HG03575 (cell line): ENCODE measurements around the gene SPEF1.
"Not testable (repeated sequence)": the region's sequence is repeated elsewhere in the genome, so short reads cannot be mapped to it uniquely, and the experiment has no call there.

ENCODE experiments used
- ATAC-seq: cut with Tn5 transposase; IDR thresholded peaks from one replicate; pipeline ENCODE4 v1.9.1; 2021; ENCODE audit not compliant: unreplicated experiment, insufficient number of reproducible peaks, low FRiP score; ENCODE audit errors: extremely low read depth

The SPEF1 gene

GRCh38 chr20:3794701-3795420 lies 13.6 kb upstream of the SPEF1 start:
- no peak for ATAC-seq

DNA sequence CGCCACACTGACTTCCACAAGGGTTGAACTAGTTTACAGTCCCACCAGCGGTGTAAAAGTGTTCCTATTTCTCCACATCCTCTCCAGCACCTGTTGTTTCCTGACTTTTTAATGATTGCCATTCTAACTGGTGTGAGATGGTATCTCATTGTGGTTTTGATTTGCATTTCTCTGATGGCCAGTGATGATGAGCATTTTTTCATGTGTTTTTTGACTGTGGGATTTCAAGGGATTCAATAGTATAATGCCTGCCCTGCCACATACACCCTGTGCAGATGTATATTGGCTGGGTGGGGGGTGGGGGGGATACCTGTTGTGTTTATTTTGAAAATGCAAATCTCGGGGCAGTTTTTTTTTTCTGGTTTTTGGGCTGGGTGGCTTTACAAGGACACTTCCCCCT lies 12.9 kb upstream of the SPEF1 start:
- not testable (repeated sequence) for ATAC-seq

DNA sequence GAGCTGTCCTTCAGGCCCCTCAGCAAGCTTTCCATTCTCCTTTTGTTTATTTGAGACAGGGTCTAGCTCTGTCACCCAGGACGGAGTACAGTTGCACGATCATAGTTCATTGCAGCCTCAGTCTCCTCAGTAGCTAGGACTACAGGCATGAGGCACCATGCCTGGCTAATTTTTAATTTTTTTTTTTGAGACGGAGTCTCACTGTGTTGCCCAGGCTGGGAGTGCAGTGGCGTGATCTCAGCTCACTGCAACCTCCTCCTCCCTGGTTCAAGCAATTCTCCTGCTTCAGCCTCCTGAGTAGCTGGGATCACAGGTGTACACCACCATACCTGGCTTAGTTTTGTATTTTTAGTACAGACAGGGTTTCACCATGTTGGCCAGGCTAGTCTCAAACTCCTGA lies 8.0 kb upstream of the SPEF1 start:
- not testable (repeated sequence) for ATAC-seq

DNA sequence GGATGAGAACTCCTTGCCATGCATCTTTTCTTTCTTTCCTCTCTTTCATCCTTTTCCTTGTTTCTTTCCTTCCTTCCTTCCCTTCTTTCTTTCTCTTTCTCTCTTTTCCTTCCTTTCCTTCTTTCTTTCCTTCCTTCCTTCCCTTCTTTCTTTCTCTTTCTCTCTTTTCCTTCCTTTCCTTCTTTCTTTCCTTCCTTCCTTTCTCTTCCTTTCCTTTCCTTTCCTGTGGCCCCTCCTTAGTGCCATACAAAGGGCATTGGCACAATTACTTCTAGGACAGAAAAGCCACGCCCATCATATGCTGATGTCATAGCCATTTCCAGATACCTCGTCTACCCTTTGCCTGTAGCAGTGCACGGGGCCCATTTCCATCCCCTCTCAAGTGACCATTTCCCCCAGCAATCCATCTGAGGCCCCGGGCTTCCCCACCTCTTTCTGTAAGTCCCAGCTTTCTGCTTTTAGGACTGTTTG lies 7.5 kb upstream of the SPEF1 start:
- no peak for ATAC-seq

- ATAC-seq: no peak
These were observed 6.2 kb upstream of the SPEF1 start for GRCh38 chr20:3787324-3788014.

- ATAC-seq: no peak
These were observed 5.5 kb upstream of the SPEF1 start, which contains the start of gene CENPB for GRCh38 chr20:3786665-3787323. Gene CENPB (minus strand): TSS chr20:3786740. CDS start chr20:3786483, 257 bp downstream.

GRCh38 chr20:3786126-3786484 lies 4.9 kb upstream of the SPEF1 start:
- no peak for ATAC-seq

DNA sequence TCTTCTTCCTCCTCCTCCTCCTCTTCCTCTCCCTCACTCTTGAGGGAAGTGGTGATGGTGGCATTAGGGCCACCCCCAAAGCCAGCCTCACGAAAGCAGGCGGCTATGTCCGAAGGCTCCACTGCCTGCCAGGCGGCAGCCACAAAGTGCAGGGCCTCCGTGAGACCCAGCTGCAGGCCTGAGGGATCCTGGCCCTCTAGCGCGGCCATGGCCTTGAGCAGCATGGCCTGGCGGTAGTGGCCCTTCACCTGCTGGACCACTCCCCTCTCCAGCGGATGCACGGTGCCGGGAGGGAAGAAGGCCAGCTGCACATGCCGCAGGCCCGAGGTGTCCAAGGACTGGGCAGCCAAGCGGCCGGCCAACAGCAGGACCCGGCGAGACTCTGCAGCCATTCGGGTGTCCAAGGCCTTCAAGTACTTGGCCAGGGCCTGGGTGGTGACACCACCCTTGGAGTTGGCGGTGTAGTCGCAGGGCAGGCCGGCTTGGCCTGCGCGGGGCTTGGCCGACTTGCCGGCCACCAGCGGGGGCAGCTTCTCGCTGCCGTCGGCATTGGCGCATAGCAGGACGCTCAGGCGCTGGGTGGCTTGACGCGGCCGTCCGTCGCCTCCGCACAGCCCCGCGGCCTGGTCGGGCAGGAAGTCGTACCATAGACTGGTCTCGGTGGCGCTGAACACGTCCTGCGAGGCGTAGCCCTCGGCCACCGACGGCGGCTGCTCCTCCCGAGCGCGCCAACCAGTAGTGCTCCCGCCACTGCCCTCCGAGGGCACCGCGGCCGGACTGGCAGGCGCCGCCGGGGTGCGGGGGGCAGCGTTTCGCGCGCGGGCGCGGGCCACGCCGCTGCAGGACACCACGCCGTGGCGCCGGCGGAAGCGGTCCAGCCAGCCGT lies 4.2 kb upstream of the SPEF1 start:
- ATAC-seq: no peak

- ATAC-seq: no peak
These were observed 3.6 kb upstream of the SPEF1 start for GRCh38 chr20:3784863-3785239.

GRCh38 chr20:3784216-3784853 lies 3.1 kb upstream of the SPEF1 start:
- no peak for ATAC-seq

DNA sequence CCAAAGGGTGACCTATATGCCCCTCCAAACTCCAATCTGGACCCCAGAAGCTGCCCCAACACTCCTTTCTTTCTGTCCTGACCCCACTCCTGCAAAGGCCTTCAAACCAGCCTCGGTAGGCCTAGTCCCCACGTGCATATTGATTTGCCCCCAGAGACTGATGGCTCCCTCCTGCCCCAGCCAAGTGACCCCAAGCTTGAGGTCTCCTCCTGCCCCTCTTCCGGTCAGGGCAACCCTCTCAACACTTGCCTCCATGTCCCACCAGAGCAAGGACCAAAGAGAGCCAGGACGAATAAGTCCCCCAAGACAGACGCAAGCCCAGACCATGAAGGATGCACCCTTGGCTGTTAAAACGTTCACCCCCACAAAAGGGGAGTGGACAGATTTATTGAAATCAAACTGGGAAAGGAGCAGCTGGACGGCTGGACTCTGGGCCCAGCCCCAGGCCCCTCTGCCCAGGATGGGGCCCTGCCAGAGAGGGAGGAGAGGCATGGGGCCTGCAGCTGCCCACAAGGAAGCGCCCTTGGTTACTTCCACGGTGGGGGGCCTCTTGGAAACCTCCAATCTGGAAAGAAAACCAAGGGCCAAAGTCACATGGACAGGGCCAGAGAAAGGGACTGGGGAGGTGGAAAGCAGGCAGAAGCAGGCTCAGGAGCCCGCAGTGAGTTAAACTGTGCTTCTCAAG lies 2.4 kb upstream of the SPEF1 start:
- no peak for ATAC-seq

DNA sequence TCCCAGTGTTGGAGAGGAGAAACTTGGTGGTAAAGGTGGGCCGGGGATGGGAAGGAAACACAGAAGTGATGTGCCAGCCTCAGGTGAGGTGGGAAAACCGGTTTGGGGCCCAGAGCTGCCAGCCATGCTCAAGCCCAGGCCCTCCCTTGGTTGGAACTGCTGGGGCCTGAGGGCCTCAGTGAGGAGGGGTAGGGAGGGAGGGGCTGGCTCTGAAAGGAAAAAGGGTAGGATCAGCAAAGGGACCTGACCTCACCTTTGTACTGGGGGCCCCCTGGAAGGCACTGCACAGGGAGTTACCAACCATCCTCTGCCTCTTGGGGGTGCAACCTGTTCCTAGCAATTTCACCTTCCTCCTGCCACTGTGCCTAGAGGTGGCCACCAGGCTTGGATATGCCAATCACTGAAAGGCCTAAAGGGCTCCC lies 1.8 kb upstream of the SPEF1 start:
- no peak for ATAC-seq

- ATAC-seq: no peak
These were observed 1.3 kb upstream of the SPEF1 start for GRCh38 chr20:3782597-3782996.

GRCh38 chr20:3778976-3779375 lies 2.3 kb downstream of the SPEF1 start:
- ATAC-seq: no peak

- ATAC-seq: no peak
These were observed 3.3 kb downstream of the SPEF1 start for GRCh38 chr20:3777716-3778629.

DNA sequence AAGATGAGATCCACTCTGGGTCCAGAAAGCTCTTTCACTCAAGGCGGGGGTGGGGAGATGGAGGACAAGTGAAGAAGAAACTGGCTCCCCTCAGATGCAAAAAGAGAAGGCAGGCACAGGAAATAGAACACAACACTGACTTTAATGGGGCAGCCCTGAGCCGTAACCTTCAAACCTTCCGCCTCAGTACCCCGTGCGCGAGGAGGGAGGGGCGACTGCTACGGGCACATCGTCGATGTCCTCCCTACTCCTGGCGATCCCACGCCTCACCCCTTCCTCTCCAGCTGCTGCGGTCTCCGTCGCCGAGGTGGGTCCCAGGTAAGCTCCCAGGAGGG lies 3.9 kb downstream of the SPEF1 start:
- ATAC-seq: no peak

- no peak for ATAC-seq
These were observed 5.7 kb downstream of the SPEF1 start for GRCh38 chr20:3775457-3776108.
